Vagina (tissue), 2 donors: Measurements from ENCODE around the gene GCG.

ENCODE experiments used
- POLR2A ChIP-seq, 2 donors: fragments of 450-650 bp; IDR thresholded peaks; one replicate each; pipeline ENCODE4 v1.6.1; 2017; ENCODE audit warnings: antibody characterized with exemption in 2 of 2, mild to moderate bottlenecking in 2 of 2, moderate library complexity in 2 of 2
- POLR2AphosphoS5 ChIP-seq, 2 donors: sonication (generic); formaldehyde crosslinking; IDR thresholded peaks; one replicate each; pipeline ENCODE4 v1.9.0; 2017; ENCODE audit warnings: antibody characterized with exemption in 2 of 2, mild to moderate bottlenecking in 2 of 2, low read depth in 1 of 2; ENCODE audit not compliant: insufficient read depth in 1 of 2

DNA sequence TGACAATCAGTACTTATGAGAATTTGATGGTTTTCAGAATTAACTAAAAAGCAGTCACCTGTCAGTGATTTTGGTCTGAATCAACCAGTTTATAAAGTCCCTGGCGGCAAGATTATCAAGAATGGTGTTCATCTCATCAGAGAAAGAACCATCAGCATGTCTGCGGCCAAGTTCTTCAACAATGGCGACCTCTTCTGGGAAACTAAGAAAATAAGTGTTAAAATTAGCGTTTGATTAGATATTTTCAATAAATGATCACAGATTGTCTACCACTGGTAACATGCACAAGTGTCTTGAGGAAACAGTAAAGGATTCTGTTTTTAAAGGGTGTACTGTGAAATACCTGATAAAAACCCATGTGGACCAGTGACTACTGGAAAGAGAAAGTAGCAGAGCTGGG lies 8.1 kb downstream of the GCG start:
- no peak for TF ChIP-seq POLR2A (IDR thresholded peaks at IDR 0.05)
- TF ChIP-seq POLR2AphosphoS5 (IDR thresholded peaks at IDR 0.05; ENCODE audit: insufficient read depth in 1 of 2, low read depth in 1 of 2): no peak
